Uterus (tissue), 4 donors: Measurements from ENCODE around the gene NPEPPS. TPM values are rescaled to one million over a fixed set of nuclear protein-coding genes. Genes with fewer than 3 reads are reported as not detected.
"Not testable (repeated sequence)": the region's sequence is repeated elsewhere in the genome, so short reads cannot be mapped to it uniquely, and the experiment has no call there.

Experiments used
- DNase-seq, 2 donors: peaks; one replicate each; pipeline ENCODE4 v3.0.0-alpha.2; 2019 to 2020
- H3K27ac ChIP-seq, 2 donors: fragments of 200-600 bp; sonication (generic); 1 replicate in 1 of 2; 2 replicates in 1 of 2; pipeline ENCODE4 v1.5.1; 2016 to 2018
- H3K27me3 ChIP-seq, 2 donors: fragments of 200-600 bp; sonication (generic); one replicate each; pipeline ENCODE4 v1.5.1; 2018 to 2019; ENCODE audit warnings: control low read depth in 1 of 2
- H3K36me3 ChIP-seq, 2 donors: fragments of 200-600 bp; sonication (generic); one replicate each; pipeline ENCODE4 v1.5.1; 2019; ENCODE audit warnings: control low read depth in 1 of 2
- H3K4me1 ChIP-seq, 2 donors: fragments of 200-600 bp; sonication (generic); one replicate each; pipeline ENCODE4 v1.5.1; 2018 to 2019; ENCODE audit warnings: control low read depth in 1 of 2
- H3K4me3 ChIP-seq, 2 donors: fragments of 200-600 bp; sonication (generic); 1 replicate in 1 of 2; 2 replicates in 1 of 2; pipeline ENCODE4 v1.5.1; 2018 to 2019; ENCODE audit warnings: mild to moderate bottlenecking in 1 of 2
- H3K9me3 ChIP-seq, 2 donors: fragments of 200-600 bp; sonication (generic); one replicate each; pipeline ENCODE4 v1.5.1; 2019; ENCODE audit warnings: control low read depth in 1 of 2
- intact Hi-C: fragments of 100-400 bp; cut with DNase I; formaldehyde crosslinking; loops from one replicate; pipeline ENCODE4 v1.15.1; 2023; ENCODE audit warnings: low total_unique reads
- total RNA-seq, 4 donors: library from RNA; depleted of rRNA in 3 of 4; stranded (reverse); fragments of >200 nt in 3 of 4; gene quantifications; one replicate each; pipeline versions ENCODE4 v1.1.0 to v1.2.4, GENCODE V29; 2014 to 2023
- donor health status: DM: yes; HTN: yes; CAD: no.

Gene NPEPPS
- total RNA-seq, 4 donors from 2014 or later = 77.6 to 161 (median 131) TPM

DNA sequence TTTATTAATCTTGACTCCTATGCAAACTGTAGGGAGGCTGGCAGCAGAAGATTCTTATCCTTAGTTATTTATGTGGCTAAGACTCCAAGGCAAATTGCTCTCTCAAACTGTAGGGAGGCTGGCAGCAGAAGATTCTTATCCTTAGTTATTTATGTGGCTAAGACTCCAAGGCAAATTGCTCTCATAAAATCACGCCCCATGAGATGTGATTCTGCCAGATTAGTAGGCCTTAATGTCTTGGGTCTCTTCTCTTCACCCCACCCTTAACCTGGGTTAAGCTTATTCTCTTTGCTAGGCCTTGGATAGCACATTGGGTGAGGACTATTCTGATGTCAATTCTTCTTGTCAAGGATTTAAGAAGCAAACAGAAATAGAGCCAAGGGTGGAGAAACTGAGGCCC lies 9.5 kb upstream of the NPEPPS start:
- H3K27ac ChIP-seq, H3K9me3 ChIP-seq, H3K27me3 ChIP-seq, DNase-seq, H3K4me1 ChIP-seq, H3K36me3 ChIP-seq, intact Hi-C loops, H3K4me3 ChIP-seq: not testable (repeated sequence)

DNA sequence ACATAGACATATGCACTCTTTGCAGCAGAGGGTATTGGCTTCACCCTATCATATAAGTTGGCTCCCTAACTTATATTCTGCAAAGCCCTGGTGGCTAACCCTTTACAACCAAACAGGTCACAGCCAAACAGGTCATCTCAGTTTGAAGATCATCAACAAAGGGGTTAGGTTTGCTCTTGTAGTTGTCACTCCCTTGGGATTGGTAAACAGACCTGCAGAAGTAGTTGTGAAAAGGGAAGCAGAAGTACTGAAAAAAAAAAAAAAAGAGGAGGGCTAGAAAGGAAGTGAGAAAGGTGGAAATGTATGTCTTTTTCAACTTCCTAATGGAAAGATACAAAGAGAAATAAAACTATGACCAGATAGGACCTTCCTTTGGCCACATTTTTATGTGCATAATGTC lies 8.6 kb upstream of the NPEPPS start:
- H3K27ac ChIP-seq, intact Hi-C loops, H3K4me1 ChIP-seq, H3K9me3 ChIP-seq, H3K4me3 ChIP-seq, H3K36me3 ChIP-seq, H3K27me3 ChIP-seq, DNase-seq: not testable (repeated sequence)

DNA sequence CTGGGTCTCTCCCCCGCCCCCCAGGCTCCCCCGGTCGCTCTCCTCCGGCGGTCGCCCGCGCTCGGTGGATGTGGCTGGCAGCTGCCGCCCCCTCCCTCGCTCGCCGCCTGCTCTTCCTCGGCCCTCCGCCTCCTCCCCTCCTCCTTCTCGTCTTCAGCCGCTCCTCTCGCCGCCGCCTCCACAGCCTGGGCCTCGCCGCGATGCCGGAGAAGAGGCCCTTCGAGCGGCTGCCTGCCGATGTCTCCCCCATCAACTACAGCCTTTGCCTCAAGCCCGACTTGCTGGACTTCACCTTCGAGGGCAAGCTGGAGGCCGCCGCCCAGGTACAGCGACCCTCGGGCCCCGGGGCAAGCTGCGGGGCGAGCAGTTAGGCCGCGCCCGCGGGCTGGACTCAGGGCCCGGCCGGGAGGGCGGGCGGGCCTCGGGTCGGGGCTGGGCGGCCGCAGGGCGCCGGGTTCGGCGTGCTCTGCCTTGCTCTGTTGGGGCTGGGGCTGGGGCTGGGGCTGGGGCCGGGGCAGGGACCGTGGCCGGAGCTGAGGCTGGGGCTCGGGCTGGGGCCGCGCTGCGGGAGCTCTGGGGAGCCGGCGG lies 419 bp downstream of the NPEPPS start:
- DNase-seq = peak in 1 of 2 donors; percentile 21
- H3K36me3 ChIP-seq, intact Hi-C loops, H3K4me1 ChIP-seq, H3K27me3 ChIP-seq, H3K9me3 ChIP-seq: not testable (repeated sequence)
- Histone ChIP-seq H3K4me3 (peak overlapping the region; percentile 53 to 84), H3K27ac (peak overlapping the region; percentile 91 to 94)

DNA sequence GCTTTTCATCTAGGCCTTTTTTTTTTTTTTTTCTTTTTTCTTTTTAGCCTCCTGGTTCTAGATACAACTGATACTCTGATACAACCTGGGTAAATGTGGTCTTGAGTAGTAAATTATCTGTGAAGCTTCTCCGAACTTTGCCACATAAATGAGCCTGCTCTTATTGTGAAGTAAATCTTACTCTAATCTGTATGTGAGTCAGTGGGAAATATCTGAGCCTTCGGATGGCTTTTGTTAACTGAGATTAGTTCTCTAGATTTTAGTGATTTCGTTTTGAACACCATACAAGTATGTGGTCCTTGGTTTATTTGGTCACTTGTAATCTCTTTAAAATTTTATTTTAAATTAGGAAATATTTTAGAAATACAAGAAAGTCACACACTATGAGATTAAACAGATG lies 8.2 kb downstream of the NPEPPS start:
- H3K36me3 ChIP-seq, intact Hi-C loops, H3K27me3 ChIP-seq, H3K4me1 ChIP-seq, H3K4me3 ChIP-seq, DNase-seq, H3K9me3 ChIP-seq: not testable (repeated sequence)
- peak overlapping the region; percentile 14 to 45 for H3K27ac ChIP-seq

DNA sequence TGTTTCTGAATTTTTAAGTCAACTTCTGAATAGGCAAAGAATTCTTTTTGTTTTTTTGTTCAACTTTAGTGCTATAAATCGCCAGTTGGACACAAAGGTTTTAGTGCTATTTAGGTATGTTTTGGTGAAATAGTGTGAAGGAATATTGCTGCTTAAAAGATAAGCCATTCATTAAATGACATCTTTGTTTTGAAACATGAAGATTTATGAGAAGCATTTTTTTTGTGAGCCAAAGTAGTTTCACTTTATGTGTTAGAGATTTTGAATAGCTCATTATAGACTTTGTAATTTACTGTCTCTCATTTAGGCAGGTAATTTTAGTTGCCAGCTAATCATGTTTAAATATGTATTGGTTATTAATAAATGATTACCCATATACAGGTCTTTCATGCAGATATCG lies 10.8 kb downstream of the NPEPPS start:
- DNase-seq, H3K4me1 ChIP-seq, intact Hi-C loops, H3K27ac ChIP-seq, H3K36me3 ChIP-seq, H3K9me3 ChIP-seq, H3K4me3 ChIP-seq, H3K27me3 ChIP-seq: not testable (repeated sequence)

DNA sequence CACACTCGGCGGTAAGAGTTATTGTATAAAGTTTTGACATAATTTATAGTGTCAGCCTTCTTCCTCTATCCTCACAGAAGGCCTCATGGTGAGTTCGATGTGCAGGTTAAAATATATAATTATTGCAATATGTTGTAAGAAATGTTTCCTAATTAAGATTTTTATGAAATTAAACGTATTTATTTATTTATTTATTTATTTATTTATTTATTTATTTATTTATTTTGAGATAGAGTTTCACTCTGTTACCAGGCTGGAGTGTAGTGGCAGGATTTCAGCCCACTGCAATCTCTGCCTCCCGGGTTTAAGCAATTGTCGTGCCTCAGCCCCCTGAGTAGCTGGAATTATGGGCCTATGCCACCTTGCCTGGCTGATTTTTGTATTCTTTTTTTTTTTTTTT lies 13.4 kb downstream of the NPEPPS start:
- H3K27me3 ChIP-seq, intact Hi-C loops, H3K4me1 ChIP-seq, H3K36me3 ChIP-seq, H3K9me3 ChIP-seq, DNase-seq, H3K27ac ChIP-seq, H3K4me3 ChIP-seq: not testable (repeated sequence)

DNA sequence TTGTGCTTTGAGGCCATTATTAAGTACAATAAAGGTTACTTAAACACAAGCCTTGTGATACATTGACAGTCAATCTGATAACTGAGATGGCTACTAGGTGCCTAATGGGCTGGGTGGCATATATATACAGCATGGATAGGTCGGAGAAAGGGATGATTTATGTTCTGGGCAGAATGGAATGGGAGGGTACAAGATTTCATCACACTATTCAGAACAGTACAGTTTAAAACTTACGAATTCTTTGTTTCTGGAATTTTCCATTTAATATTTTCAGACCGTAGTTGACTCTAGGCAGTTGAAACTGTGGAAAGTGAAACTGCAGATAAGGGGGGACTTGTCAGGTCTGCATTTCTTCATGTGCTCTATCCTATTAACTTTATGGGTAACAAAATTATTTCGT lies 23.8 kb downstream of the NPEPPS start:
- DNase-seq, H3K4me3 ChIP-seq, H3K27me3 ChIP-seq, H3K9me3 ChIP-seq, H3K36me3 ChIP-seq, H3K4me1 ChIP-seq, intact Hi-C loops: not testable (repeated sequence)
- peak overlapping the region in 1 of 2 donors; percentile 70 for H3K27ac ChIP-seq

DNA sequence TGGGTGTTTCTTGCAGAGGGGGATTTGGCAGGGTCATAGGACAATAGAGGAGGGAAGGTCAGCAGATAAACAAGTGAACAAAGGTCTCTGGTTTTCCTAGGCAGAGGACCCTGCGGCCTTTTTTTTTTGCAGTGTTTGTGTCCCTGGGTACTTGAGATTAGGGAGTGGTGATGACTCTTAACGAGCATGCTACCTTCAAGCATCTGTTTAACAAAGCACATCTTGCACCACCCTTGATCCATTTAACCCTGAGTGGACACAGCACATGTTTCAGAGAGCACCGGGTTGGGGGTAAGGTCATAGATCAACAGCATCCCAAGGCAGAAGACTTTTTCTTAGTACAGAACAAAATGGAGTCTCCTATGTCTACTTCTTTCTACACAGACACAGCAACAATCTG lies 25.2 kb downstream of the NPEPPS start:
- intact Hi-C loops = not testable (repeated sequence)

DNA sequence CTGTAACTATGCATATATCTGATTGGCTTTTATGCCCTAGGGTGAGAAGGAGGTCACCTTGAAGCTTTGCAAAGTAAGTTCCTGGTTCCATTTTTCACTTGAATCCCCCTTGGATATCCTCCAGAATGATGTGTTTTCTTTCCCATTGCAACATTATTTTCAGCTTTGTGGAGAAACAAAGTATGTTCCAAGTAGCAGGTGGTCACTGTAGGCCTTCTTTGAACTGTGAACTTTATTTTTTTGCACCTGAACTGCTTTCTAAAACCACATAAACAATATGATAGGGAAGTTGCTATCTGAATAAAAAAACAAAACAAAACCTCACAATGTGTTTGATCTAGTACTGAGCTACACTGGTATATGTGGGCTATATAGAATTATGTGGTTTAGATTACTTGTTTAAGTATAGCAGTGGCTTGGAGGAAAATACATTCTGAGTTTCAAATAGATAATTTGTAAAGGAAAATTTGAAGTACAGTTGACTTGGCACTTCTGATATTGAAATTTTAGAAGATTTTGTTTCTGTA lies 29.7 kb downstream of the NPEPPS start:
- intact Hi-C loops, H3K4me1 ChIP-seq, H3K27ac ChIP-seq, DNase-seq, H3K9me3 ChIP-seq, H3K4me3 ChIP-seq, H3K36me3 ChIP-seq, H3K27me3 ChIP-seq: not testable (repeated sequence)

More for the DNA sequence above, 25.2 kb downstream of the NPEPPS start:
- not testable (repeated sequence) for H3K36me3 ChIP-seq, H3K4me3 ChIP-seq, DNase-seq, H3K4me1 ChIP-seq, H3K27me3 ChIP-seq, H3K9me3 ChIP-seq, H3K27ac ChIP-seq

DNA sequence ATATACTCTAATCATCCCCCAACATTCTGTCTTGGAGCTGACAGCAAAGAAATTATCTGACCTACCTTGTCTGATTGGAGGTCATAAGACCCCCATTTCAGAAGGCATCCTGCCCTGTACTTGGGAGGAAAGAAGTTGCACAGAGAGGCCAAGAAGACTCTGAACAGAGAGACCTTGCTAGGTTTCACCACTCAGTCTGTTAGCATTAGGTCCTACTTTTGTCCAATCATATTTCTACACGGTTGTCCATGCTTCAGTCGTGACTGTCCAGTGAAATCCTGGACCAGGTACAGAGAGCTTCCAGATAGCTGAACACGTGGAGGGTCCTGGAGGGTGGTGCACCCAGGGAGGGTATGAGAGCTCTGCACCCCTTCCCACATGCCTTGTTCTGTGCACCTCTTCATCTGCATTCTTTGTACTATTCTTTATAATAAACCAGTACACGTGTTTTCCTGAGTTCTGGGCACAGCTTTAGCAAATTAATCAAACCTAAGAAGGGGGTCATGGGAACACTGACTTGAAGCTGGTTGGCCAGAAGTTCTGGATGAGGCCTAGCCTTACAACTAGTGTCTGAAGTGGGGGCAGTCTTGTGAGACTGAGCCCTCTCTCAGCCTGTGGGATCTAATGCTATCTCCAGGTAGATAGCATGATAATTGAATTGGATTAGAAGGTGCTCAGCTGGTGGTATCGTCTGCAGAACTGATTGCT lies 30.9 kb downstream of the NPEPPS start:
- intact Hi-C loops = not testable (repeated sequence)

DNA sequence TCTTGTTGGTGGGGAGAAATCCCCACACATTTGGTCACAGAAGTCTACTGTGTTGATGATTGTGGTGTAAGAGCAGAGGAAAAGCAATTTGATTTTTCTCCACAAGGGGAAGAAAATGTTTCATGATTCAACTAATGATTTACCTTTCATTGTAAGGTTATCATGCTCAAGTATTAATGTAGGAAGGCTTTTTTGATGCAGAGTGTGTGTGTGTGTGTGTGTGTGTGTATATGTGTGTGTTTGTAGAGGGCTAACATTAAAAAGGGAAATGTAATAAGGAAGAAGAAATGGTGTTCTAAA lies 31.4 kb downstream of the NPEPPS start:
- H3K9me3 ChIP-seq, H3K36me3 ChIP-seq, intact Hi-C loops, DNase-seq, H3K4me1 ChIP-seq, H3K27me3 ChIP-seq, H3K27ac ChIP-seq, H3K4me3 ChIP-seq: not testable (repeated sequence)

More for the DNA sequence above, 30.9 kb downstream of the NPEPPS start:
- not testable (repeated sequence) for H3K27ac ChIP-seq, H3K4me1 ChIP-seq, DNase-seq, H3K36me3 ChIP-seq, H3K27me3 ChIP-seq, H3K9me3 ChIP-seq, H3K4me3 ChIP-seq

DNA sequence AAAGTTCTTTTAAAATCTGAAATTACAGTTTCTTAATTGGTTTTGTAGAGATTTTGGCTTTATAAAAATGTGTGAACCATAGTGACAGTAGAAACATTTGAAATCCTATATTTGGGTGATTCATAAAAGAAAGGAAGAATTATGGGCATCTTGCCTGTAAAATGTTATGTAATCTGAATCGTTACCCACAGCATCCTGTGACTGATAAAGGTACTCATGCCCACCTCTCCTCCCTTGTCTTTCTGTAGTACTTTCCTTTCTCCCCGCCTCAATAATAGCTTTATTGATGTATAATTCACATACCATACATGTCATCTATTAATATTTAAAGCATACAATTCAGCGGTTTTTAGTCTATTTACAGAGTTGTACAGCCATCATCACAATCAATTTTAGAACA lies 36.4 kb downstream of the NPEPPS start:
- DNase-seq, H3K9me3 ChIP-seq, intact Hi-C loops, H3K4me3 ChIP-seq, H3K27me3 ChIP-seq, H3K4me1 ChIP-seq, H3K36me3 ChIP-seq, H3K27ac ChIP-seq: not testable (repeated sequence)

DNA sequence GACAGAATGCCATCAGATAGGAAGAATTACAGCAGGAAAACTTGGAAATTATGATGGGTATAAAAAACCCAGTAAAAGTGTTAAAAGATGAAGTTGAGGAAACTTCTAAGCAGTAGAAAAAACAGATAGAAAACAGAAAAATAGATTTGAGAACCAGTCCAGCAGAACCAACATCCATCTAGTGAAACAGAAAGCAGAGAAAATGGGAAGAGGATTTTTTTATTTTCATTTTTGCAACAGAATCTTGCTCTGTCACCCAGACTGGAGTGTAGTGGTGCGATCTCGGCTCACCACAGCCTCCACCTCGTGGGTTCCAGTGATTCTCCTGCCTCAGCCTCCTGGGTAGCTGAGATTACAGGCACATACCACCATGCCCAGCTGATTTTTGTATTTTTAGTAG lies 41.7 kb downstream of the NPEPPS start:
- H3K27ac ChIP-seq, H3K9me3 ChIP-seq, H3K4me1 ChIP-seq, DNase-seq, intact Hi-C loops, H3K27me3 ChIP-seq, H3K4me3 ChIP-seq, H3K36me3 ChIP-seq: not testable (repeated sequence)

DNA sequence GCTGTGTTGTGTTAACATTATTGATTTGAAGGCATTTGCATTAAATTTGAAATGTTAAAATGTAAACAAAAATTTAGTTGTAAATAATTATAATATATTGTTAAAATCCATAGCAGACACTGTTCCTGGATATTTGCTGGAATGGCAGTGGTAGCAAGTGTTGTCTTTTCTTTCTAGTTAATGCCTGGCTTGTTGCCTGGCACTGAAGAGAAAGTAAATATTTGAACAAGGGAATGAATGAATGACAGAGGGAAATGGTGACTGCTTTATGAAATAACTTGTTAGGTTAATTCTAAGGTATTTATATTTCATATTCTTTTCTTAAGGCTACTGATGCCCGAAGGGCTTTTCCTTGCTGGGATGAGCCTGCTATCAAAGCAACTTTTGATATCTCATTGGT lies 51.5 kb downstream of the NPEPPS start:
- H3K9me3 ChIP-seq, H3K4me3 ChIP-seq, H3K27me3 ChIP-seq, H3K4me1 ChIP-seq, H3K36me3 ChIP-seq, H3K27ac ChIP-seq, DNase-seq, intact Hi-C loops: not testable (repeated sequence)
